ENCODE measurements around the gene PXDN. TPM values are rescaled to one million over a fixed set of nuclear protein-coding genes. Genes with fewer than 3 reads are reported as not detected.

The PXDN gene
- total and polyA plus RNA-seq, 2 experiments from 2014 or later = 85.7 to 129 TPM

DNA sequence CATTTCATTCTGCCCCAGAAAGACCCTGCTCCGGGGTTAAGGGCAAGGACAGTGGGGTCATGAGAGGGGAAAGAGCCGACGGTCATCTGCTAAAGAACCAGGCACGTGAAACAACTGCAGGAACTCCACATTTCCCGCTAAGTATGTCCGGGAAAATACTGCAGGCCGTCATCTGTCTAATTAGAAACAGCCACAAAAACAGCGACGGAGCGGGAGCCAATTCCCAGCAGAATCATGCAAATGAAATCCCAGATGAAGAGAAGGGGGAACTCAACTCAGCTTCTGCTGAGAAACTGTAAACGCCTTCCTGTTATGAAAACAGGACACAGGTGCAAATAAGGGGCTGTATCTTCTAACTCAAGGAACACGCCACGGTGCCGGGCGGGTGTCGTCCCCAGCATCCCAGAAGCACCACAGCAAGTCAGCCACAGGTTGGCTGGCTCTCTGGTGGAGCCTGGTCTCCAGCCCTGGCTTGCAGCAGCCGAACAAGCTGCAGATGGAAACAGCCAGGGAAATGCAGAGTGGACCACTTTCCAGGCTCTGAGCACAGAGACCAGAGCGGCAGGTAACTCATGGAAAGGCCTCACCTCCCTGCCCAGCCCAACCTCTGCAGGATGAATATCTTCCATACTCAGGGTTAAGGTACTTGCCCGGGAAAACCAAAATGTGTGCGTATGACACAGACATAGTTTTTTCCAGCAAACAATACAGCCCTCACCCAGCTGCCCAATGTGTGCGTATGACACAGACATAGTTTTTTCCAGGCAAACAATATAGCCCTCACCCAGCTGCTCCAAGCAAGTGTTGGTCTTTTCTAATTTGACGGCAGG is 28.9 kb downstream of the PXDN start:
- peaks cover 10% of the 10 kb centered on the region for H3K4me1 ChIP-seq (ENCODE audit: low read depth)
- peak in 1 of 2 donors; percentile 52 for DNase-seq (ENCODE audit: low read depth in 1 of 2, low spot score in 1 of 2)
- no peak overlapping the region for H3K27ac ChIP-seq

DNA sequence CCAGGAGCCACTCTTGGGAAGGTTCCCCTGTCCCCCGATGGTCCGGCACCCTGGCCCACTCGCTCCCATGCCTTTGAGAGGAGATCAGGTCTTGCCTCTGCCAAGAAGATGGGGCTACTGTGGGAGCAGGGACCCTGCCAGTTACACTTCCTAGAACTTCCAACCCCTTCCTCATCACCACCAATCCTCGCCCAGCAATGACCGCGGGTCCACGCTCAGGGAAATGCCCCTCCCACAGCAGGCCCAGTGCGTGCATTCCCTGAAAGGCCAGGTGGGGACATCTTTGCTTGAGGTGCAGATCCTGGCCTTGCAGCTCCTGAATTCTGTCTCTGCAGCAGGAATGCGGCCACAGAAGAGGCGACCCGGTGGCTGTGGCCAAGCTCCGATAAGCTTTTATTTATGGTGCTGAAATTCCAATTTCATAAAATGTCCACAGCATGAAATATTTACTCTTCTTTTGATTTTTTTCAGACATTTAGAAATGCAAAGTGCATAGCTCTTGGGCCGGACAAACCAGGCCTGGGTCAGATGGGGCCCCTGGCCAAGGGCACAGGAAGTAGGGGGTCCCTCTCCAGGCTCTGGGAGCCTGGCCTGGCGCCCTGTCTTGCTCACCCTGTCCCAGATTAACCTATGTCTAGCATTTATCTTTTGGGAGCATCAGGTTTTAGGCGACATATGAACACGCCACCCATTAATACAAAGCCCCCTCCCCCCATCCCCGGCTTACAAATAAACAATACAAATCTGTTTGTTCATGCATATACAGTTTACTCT is 29.8 kb downstream of the PXDN start:
- H3K27me3 ChIP-seq = no peaks in the 10 kb centered on the region
- H3K9me3 ChIP-seq (ENCODE audit: low read depth) = no peaks in the 10 kb centered on the region
- DNase-seq (ENCODE audit: low read depth in 1 of 2, low spot score in 1 of 2) = no peak
- TF ChIP-seq, protein P1, sequence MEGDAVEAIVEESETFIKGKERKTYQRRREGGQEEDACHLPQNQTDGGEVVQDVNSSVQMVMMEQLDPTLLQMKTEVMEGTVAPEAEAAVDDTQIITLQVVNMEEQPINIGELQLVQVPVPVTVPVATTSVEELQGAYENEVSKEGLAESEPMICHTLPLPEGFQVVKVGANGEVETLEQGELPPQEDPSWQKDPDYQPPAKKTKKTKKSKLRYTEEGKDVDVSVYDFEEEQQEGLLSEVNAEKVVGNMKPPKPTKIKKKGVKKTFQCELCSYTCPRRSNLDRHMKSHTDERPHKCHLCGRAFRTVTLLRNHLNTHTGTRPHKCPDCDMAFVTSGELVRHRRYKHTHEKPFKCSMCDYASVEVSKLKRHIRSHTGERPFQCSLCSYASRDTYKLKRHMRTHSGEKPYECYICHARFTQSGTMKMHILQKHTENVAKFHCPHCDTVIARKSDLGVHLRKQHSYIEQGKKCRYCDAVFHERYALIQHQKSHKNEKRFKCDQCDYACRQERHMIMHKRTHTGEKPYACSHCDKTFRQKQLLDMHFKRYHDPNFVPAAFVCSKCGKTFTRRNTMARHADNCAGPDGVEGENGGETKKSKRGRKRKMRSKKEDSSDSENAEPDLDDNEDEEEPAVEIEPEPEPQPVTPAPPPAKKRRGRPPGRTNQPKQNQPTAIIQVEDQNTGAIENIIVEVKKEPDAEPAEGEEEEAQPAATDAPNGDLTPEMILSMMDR (IDR thresholded peaks at IDR 0.05; ENCODE audit: low read depth, low read length) = no peak
- peaks cover 10% of the 10 kb centered on the region for H3K4me1 ChIP-seq (ENCODE audit: low read depth)
- H3K4me3 ChIP-seq = no peak overlapping the region
- no peaks in the 10 kb centered on the region for H3K36me3 ChIP-seq
- no peak overlapping the region for H3K27ac ChIP-seq

More for the DNA sequence above, 28.9 kb downstream of the PXDN start:
- no peaks in the 10 kb centered on the region for H3K9me3 ChIP-seq (ENCODE audit: low read depth)
- H3K27me3 ChIP-seq = no peaks in the 10 kb centered on the region
- H3K36me3 ChIP-seq = no peaks in the 10 kb centered on the region
- H3K4me3 ChIP-seq = no peak overlapping the region
- TF ChIP-seq, protein P1 (IDR thresholded peaks at IDR 0.05; ENCODE audit: low read depth, low read length) = no peak

DNA sequence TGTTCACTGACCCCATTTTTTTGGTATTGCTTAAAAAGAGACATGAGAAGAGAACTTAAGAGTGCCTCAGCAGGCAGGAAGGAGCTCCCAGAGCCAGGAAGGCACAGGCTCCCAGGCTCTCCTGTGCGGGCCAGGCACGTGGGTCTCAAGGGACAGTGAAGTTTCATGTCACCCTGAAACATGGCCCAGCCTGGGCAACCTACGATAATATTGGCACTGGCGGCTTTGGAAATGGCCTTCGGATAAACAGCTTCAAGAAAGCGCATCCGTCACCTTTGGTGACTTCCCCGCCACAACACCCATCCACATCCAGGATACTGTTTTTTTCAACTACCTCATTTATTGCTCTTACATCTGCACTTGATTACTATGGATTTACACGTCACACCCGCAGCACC is 30.5 kb downstream of the PXDN start:
- no peak for DNase-seq (ENCODE audit: low read depth in 1 of 2, low spot score in 1 of 2)
- Histone ChIP-seq H3K4me3 (no peak overlapping the region), H3K27me3 (no peaks in the 10 kb centered on the region), H3K36me3 (no peaks in the 10 kb centered on the region), H3K27ac (no peak overlapping the region), H3K4me1 (ENCODE audit: low read depth) (peaks cover 16% of the 10 kb centered on the region), H3K9me3 (ENCODE audit: low read depth) (no peaks in the 10 kb centered on the region)
- TF ChIP-seq, protein P1 (IDR thresholded peaks at IDR 0.05; ENCODE audit: low read depth, low read length) = no peak

DNA sequence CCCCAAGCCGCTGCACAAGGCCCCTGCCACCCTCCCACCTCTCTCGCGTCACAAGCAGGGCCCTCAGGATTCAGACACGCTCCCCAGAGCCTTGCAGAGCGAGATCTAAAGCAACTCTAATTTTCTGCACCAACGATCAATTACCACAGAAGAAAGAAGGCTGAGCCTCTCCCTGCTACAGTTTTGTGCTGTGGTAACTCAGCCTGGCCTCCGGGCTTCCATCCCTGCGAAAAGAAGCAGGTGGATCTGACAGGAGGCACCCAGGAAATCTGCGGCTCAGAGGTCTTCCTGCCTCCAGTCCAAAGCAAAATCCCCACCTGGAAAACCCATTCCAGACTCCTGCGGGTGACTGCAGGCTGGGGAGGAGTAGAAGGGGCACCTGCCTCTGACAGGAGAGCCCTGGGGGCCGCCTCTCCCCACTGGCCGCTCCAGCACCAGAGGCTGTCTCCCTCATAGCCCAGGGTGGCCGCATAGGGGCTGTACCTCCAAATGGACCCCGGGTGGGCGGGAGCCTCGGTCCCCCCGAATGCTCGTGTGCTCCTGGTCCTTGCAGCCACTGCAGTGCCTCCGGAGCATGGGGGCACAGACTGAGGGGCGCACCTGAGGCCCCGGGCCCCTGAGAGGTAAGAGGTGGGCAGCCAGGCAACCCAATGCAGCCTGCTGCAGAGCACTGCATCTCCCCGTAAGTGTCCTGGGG is 31.0 kb downstream of the PXDN start:
- H3K27ac ChIP-seq = no peak overlapping the region
- H3K9me3 ChIP-seq (ENCODE audit: low read depth) = no peaks in the 10 kb centered on the region
- no peak overlapping the region for H3K4me3 ChIP-seq
- TF ChIP-seq, protein P1 (IDR thresholded peaks at IDR 0.05; ENCODE audit: low read depth, low read length) = no peak
- no peaks in the 10 kb centered on the region for H3K27me3 ChIP-seq
- H3K36me3 ChIP-seq = no peaks in the 10 kb centered on the region
- no peak for DNase-seq (ENCODE audit: low read depth in 1 of 2, low spot score in 1 of 2)
- peaks cover 22% of the 10 kb centered on the region for H3K4me1 ChIP-seq (ENCODE audit: low read depth)

DNA sequence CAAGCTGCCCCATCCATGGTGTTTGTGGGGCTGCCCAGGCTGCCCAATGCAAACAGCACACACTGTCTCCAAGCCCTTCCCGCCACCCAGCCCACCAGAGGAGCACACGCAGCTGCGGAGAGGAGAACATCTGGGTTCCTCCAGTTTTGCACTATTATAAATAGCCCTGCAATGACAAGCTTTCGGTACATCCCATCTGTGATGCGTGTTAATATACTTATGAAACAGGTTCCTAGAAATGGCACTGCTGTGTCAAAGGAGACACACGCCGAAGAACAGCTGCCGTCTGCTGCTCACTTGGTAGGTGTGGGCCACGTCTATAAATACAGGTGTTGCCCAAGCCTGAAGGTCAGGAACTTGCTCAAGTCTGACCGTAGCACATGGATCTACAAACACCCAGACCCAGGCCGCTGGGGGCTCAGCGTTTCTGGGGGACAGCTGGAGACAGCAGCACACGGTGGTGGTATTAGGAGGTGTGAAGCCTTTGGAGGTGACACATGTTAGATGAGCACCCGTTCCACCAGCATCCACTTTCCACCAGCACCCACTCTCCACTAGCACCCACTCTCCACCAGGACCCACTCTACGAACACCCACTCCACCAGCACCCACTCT is 34.3 kb downstream of the PXDN start:
- Histone ChIP-seq H3K4me3 (no peak overlapping the region), H3K36me3 (no peaks in the 10 kb centered on the region), H3K4me1 (ENCODE audit: low read depth) (peaks cover 31% of the 10 kb centered on the region), H3K27ac (no peak overlapping the region), H3K27me3 (no peaks in the 10 kb centered on the region), H3K9me3 (ENCODE audit: low read depth) (no peaks in the 10 kb centered on the region)
- DNase-seq (ENCODE audit: low read depth in 1 of 2, low spot score in 1 of 2) = no peak
- TF ChIP-seq, protein P1 (IDR thresholded peaks at IDR 0.05; ENCODE audit: low read depth, low read length) = no peak
